ENCODE data around the gene KIF2C.

DNA sequence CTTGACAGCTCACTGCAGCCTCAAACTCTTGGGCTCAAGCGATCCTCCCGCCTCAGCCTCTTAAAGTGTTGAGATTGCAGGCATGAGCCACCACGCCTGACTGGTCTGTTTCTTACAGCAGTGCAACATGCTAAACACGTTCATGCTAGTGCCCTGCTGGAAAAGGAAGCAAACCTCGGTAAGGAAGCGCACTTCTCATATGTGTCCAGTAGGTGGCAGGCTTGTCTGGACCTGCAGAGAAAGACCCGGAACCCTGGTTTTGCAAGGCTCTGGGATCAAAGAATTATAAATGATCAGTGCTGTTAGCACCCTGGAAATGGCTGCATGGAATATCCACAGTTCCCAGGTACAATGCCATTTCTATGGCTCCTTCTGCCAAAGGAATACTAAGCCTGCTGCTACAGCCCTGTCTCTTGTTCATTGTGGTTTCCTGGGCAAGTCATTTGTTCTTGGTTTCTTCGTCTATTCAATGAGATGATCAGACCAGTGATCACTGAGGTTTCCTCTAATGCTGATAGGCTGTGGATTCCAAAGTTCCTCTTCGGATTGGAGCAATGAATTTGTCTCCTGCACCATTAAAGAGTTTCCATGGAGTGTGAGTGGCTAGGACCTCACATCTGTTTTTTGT, 24.6 kb upstream of the KIF2C start:
- TF ChIP-seq, protein P1, sequence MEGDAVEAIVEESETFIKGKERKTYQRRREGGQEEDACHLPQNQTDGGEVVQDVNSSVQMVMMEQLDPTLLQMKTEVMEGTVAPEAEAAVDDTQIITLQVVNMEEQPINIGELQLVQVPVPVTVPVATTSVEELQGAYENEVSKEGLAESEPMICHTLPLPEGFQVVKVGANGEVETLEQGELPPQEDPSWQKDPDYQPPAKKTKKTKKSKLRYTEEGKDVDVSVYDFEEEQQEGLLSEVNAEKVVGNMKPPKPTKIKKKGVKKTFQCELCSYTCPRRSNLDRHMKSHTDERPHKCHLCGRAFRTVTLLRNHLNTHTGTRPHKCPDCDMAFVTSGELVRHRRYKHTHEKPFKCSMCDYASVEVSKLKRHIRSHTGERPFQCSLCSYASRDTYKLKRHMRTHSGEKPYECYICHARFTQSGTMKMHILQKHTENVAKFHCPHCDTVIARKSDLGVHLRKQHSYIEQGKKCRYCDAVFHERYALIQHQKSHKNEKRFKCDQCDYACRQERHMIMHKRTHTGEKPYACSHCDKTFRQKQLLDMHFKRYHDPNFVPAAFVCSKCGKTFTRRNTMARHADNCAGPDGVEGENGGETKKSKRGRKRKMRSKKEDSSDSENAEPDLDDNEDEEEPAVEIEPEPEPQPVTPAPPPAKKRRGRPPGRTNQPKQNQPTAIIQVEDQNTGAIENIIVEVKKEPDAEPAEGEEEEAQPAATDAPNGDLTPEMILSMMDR (IDR thresholded peaks at IDR 0.05 in 2 of 3, conservative IDR thresholded peaks at IDR 0.05 in 1 of 3; ENCODE audit: borderline replicate concordance in 1 of 3, insufficient read depth in 1 of 3, low read depth in 2 of 3, low read length in 2 of 3), result peak; percentile 69 to 94 (median 92)
- TF ChIP-seq EGR1 (IDR thresholded peaks at IDR 0.05; ENCODE audit: low read depth) (no peak), JUND (IDR thresholded peaks at IDR 0.05) (no peak)
- TF ChIP-seq, protein P2, sequence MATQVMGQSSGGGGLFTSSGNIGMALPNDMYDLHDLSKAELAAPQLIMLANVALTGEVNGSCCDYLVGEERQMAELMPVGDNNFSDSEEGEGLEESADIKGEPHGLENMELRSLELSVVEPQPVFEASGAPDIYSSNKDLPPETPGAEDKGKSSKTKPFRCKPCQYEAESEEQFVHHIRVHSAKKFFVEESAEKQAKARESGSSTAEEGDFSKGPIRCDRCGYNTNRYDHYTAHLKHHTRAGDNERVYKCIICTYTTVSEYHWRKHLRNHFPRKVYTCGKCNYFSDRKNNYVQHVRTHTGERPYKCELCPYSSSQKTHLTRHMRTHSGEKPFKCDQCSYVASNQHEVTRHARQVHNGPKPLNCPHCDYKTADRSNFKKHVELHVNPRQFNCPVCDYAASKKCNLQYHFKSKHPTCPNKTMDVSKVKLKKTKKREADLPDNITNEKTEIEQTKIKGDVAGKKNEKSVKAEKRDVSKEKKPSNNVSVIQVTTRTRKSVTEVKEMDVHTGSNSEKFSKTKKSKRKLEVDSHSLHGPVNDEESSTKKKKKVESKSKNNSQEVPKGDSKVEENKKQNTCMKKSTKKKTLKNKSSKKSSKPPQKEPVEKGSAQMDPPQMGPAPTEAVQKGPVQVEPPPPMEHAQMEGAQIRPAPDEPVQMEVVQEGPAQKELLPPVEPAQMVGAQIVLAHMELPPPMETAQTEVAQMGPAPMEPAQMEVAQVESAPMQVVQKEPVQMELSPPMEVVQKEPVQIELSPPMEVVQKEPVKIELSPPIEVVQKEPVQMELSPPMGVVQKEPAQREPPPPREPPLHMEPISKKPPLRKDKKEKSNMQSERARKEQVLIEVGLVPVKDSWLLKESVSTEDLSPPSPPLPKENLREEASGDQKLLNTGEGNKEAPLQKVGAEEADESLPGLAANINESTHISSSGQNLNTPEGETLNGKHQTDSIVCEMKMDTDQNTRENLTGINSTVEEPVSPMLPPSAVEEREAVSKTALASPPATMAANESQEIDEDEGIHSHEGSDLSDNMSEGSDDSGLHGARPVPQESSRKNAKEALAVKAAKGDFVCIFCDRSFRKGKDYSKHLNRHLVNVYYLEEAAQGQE (IDR thresholded peaks at IDR 0.05; ENCODE audit: low read depth), result no peak
